Inflammatory macrophage treated with lipopolysaccharide for 4 hours (primary cell): ENCODE data around the gene TNFRSF21.
"Not testable (repeated sequence)": the region's sequence is repeated elsewhere in the genome, so short reads cannot be mapped to it uniquely, and the experiment has no call there.

Source experiments
- DNase-seq: peaks from one replicate; pipeline ENCODE4 v3.0.0-alpha.2; 2020

The TNFRSF21 gene

GRCh38 chr6:47319867-47320266 is 10.2 kb upstream of the TNFRSF21 start:
- DNase-seq, result no peak

GRCh38 chr6:47319382-47319781 is 9.7 kb upstream of the TNFRSF21 start:
- no peak for DNase-seq

GRCh38 chr6:47318236-47318989 is 8.7 kb upstream of the TNFRSF21 start:
- DNase-seq, result no peak

- not testable (repeated sequence) for DNase-seq
Observed at GRCh38 chr6:47315181-47315580, 5.5 kb upstream of the TNFRSF21 start.

- no peak for DNase-seq
Observed at GRCh38 chr6:47310131-47310480, 401 bp upstream of the TNFRSF21 start.

- DNase-seq, result no peak
Observed at GRCh38 chr6:47308552-47309290, 984 bp downstream of the TNFRSF21 start.

- DNase-seq, result peak; percentile 13
Observed at GRCh38 chr6:47308198-47308517, 1.5 kb downstream of the TNFRSF21 start.

GRCh38 chr6:47307362-47308197 is 2.1 kb downstream of the TNFRSF21 start:
- no peak for DNase-seq

- DNase-seq, result no peak
Observed at GRCh38 chr6:47306887-47307286, 2.8 kb downstream of the TNFRSF21 start.

GRCh38 chr6:47303861-47304260 is 5.8 kb downstream of the TNFRSF21 start:
- DNase-seq, result no peak

GRCh38 chr6:47303342-47303741 is 6.4 kb downstream of the TNFRSF21 start:
- no peak for DNase-seq

- no peak for DNase-seq
Observed at GRCh38 chr6:47302043-47302442, 7.7 kb downstream of the TNFRSF21 start.

- DNase-seq, result no peak
Observed at GRCh38 chr6:47301441-47301840, 8.3 kb downstream of the TNFRSF21 start.

GRCh38 chr6:47300417-47300816 is 9.3 kb downstream of the TNFRSF21 start:
- DNase-seq, result no peak

- DNase-seq, result no peak
Observed at GRCh38 chr6:47299965-47300364, 9.7 kb downstream of the TNFRSF21 start.

GRCh38 chr6:47298475-47298874 is 11.2 kb downstream of the TNFRSF21 start:
- DNase-seq, result no peak

- DNase-seq, result no peak
Observed at GRCh38 chr6:47294990-47295389, 14.7 kb downstream of the TNFRSF21 start.

GRCh38 chr6:47292944-47293343 is 16.8 kb downstream of the TNFRSF21 start:
- no peak for DNase-seq

GRCh38 chr6:47292027-47292426 is 17.7 kb downstream of the TNFRSF21 start:
- no peak for DNase-seq

GRCh38 chr6:47290124-47290834 is 19.4 kb downstream of the TNFRSF21 start:
- DNase-seq, result no peak

GRCh38 chr6:47288267-47289090 is 21.2 kb downstream of the TNFRSF21 start:
- no peak for DNase-seq

GRCh38 chr6:47286301-47286700 is 23.4 kb downstream of the TNFRSF21 start:
- DNase-seq, result no peak
